ENCODE results near the gene RNF187. TPM values are rescaled to one million over a fixed set of nuclear protein-coding genes. Genes with fewer than 3 reads are reported as not detected.

RNF187 gene
- total RNA-seq, 1 donor from 2014 or later = 129 TPM

GRCh38 chr1:228438266-228438665 lies 48.9 kb upstream of the RNF187 start:
- TF ChIP-seq EZH2 (IDR thresholded peaks at IDR 0.05; ENCODE audit: insufficient read depth, low read length) (no peak), CTCF (IDR thresholded peaks at IDR 0.05; ENCODE audit: insufficient read depth, low read depth, low read length) (no peak)
- H3K4me3 Mint-ChIP-seq (ENCODE audit: unreplicated experiment) = no peak overlapping the region
- peaks cover 33% of the 10 kb centered on the region for H3K27me3 ChIP-seq (ENCODE audit: insufficient read depth, low read length)
- no peaks in the 10 kb centered on the region for H3K36me3 Mint-ChIP-seq (ENCODE audit: low read depth, unreplicated experiment)
- no peaks in the 10 kb centered on the region for H3K9me3 Mint-ChIP-seq (ENCODE audit: unreplicated experiment)
- H3K9me3 ChIP-seq (ENCODE audit: insufficient read depth, low read depth, low read length) = no peaks in the 10 kb centered on the region
- no peaks in the 10 kb centered on the region for H3K4me1 ChIP-seq (ENCODE audit: insufficient read depth, low read length)
- H3K36me3 ChIP-seq (ENCODE audit: insufficient read depth, low read length) = no peaks in the 10 kb centered on the region
- no peak overlapping the region for H3K27ac Mint-ChIP-seq (ENCODE audit: unreplicated experiment)
- no peak overlapping the region for H3K4me3 ChIP-seq (ENCODE audit: insufficient read depth, low read depth, low read length)
- H3K9ac ChIP-seq (ENCODE audit: low read length) = no peak overlapping the region
- no peaks in the 10 kb centered on the region for H4K20me1 ChIP-seq (ENCODE audit: insufficient read depth, low read length)
- no peak overlapping the region for H3K4me2 ChIP-seq (ENCODE audit: low read length)
- H3K27ac ChIP-seq (ENCODE audit: low read depth, low read length) = no peak overlapping the region
- no peaks in the 10 kb centered on the region for H3K79me2 ChIP-seq (ENCODE audit: insufficient read depth, low read length)
- FAIRE-seq (no peak), DNase-seq (ENCODE audit: low read depth) (no peak)
- H2AFZ ChIP-seq (ENCODE audit: low read depth, low read length) = no peak overlapping the region
- H3K27me3 Mint-ChIP-seq (ENCODE audit: low read depth, unreplicated experiment) = peaks cover 76% of the 10 kb centered on the region
- no peaks in the 10 kb centered on the region for H3K4me1 Mint-ChIP-seq (ENCODE audit: low read depth, unreplicated experiment)

DNA sequence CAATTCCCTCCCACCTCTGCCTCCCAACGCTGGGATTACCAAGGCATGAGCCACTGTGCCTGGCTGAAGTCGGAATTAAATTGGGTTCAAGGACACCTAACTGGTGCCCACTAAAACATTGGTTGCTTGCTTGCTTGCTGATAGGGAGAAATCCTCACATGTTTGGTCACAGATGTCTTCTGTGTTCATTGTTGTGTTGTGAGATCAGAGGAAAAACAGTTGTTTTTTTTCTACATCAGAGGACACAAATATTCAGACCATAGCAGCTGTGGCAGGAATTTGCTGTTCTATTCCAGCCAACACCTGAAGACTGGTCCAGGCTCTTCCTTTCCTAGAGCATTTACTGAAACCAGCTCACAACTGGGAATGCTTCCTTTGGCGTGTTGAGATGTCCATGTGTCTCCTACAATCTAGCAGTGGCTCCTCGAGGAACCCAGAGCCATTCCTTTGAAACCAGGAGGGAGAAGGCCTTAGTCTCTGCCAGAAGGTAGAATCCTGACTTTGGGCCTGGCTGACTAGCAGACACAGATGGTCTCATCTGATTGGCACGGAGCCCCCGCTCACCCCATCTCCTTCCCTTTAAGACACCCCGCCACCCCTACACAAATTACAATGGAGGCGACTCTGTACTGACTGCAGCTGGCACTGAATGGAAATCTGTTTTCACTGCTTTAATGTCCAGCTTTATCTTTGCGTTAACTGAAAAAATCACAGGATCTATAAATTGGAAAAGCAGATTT lies 46.3 kb upstream of the RNF187 start:
- H3K79me2 ChIP-seq (ENCODE audit: insufficient read depth, low read length) = no peaks in the 10 kb centered on the region
- no peak for FAIRE-seq
- no peak overlapping the region for H3K4me3 ChIP-seq (ENCODE audit: insufficient read depth, low read depth, low read length)
- H3K36me3 Mint-ChIP-seq (ENCODE audit: low read depth, unreplicated experiment) = no peaks in the 10 kb centered on the region
- H3K9me3 Mint-ChIP-seq (ENCODE audit: unreplicated experiment) = no peaks in the 10 kb centered on the region
- no peak overlapping the region for H3K4me2 ChIP-seq (ENCODE audit: low read length)
- no peaks in the 10 kb centered on the region for H4K20me1 ChIP-seq (ENCODE audit: insufficient read depth, low read length)
- no peak overlapping the region for H3K4me3 Mint-ChIP-seq (ENCODE audit: unreplicated experiment)
- no peak for DNase-seq (ENCODE audit: low read depth)
- no peaks in the 10 kb centered on the region for H3K9me3 ChIP-seq (ENCODE audit: insufficient read depth, low read depth, low read length)
- H3K27me3 ChIP-seq (ENCODE audit: insufficient read depth, low read length) = peaks cover 36% of the 10 kb centered on the region
- peaks cover 89% of the 10 kb centered on the region for H3K27me3 Mint-ChIP-seq (ENCODE audit: low read depth, unreplicated experiment)
- no peak for TF ChIP-seq CTCF (IDR thresholded peaks at IDR 0.05; ENCODE audit: insufficient read depth, low read depth, low read length)
- no peak for TF ChIP-seq EZH2 (IDR thresholded peaks at IDR 0.05; ENCODE audit: insufficient read depth, low read length)
- H2AFZ ChIP-seq (ENCODE audit: low read depth, low read length) = no peak overlapping the region
- H3K4me1 ChIP-seq (ENCODE audit: insufficient read depth, low read length) = no peaks in the 10 kb centered on the region
- peaks cover 2% of the 10 kb centered on the region for H3K4me1 Mint-ChIP-seq (ENCODE audit: low read depth, unreplicated experiment)
- no peak overlapping the region for H3K27ac ChIP-seq (ENCODE audit: low read depth, low read length)
- no peak overlapping the region for H3K9ac ChIP-seq (ENCODE audit: low read length)
- H3K27ac Mint-ChIP-seq (ENCODE audit: unreplicated experiment) = no peak overlapping the region
- no peaks in the 10 kb centered on the region for H3K36me3 ChIP-seq (ENCODE audit: insufficient read depth, low read length)

- FAIRE-seq (no peak), DNase-seq (ENCODE audit: low read depth) (no peak)
- H3K4me3 ChIP-seq (ENCODE audit: insufficient read depth, low read depth, low read length) = no peak overlapping the region
- no peak overlapping the region for H2AFZ ChIP-seq (ENCODE audit: low read depth, low read length)
- peaks cover 2% of the 10 kb centered on the region for H3K4me1 Mint-ChIP-seq (ENCODE audit: low read depth, unreplicated experiment)
- H3K27ac ChIP-seq (ENCODE audit: low read depth, low read length) = no peak overlapping the region
- H3K9me3 ChIP-seq (ENCODE audit: insufficient read depth, low read depth, low read length) = no peaks in the 10 kb centered on the region
- H3K4me3 Mint-ChIP-seq (ENCODE audit: unreplicated experiment) = no peak overlapping the region
- H3K4me1 ChIP-seq (ENCODE audit: insufficient read depth, low read length) = no peaks in the 10 kb centered on the region
- peaks cover 94% of the 10 kb centered on the region for H3K27me3 Mint-ChIP-seq (ENCODE audit: low read depth, unreplicated experiment)
- H3K27me3 ChIP-seq (ENCODE audit: insufficient read depth, low read length) = peaks cover 43% of the 10 kb centered on the region
- H3K9me3 Mint-ChIP-seq (ENCODE audit: unreplicated experiment) = no peaks in the 10 kb centered on the region
- no peak overlapping the region for H3K4me2 ChIP-seq (ENCODE audit: low read length)
- TF ChIP-seq EZH2 (IDR thresholded peaks at IDR 0.05; ENCODE audit: insufficient read depth, low read length) (no peak), CTCF (IDR thresholded peaks at IDR 0.05; ENCODE audit: insufficient read depth, low read depth, low read length) (no peak)
- H3K36me3 ChIP-seq (ENCODE audit: insufficient read depth, low read length) = no peaks in the 10 kb centered on the region
- H3K79me2 ChIP-seq (ENCODE audit: insufficient read depth, low read length) = no peaks in the 10 kb centered on the region
- H3K36me3 Mint-ChIP-seq (ENCODE audit: low read depth, unreplicated experiment) = peaks cover 2% of the 10 kb centered on the region
- H3K27ac Mint-ChIP-seq (ENCODE audit: unreplicated experiment) = no peak overlapping the region
- H3K9ac ChIP-seq (ENCODE audit: low read length) = no peak overlapping the region
- H4K20me1 ChIP-seq (ENCODE audit: insufficient read depth, low read length) = no peaks in the 10 kb centered on the region
Observed at GRCh38 chr1:228443395-228443794, 43.8 kb upstream of the RNF187 start.

All from astrocyte (in vitro differentiated cells and primary cell).